ENCODE data around the gene EPHA1. TPM values are rescaled to one million over a fixed set of nuclear protein-coding genes. Genes with fewer than 3 reads are reported as not detected.

EPHA1 gene
- total and polyA plus RNA-seq, 2 of the 4 experiments (the other 2 are of a cell fraction), result 0.10 TPM; not detected in 1

- H3K56ac ChIP-seq (ENCODE audit: extremely low read depth, insufficient read depth, low read length), result no peak overlapping the region
- WGBS, 2 experiments (ENCODE audit: extremely low coverage in 2 of 2, insufficient read length in 1 of 2), result no CpG with 5 or more reads among the region's 3 CpGs
- no peak for TF ChIP-seq MAZ (IDR thresholded peaks at IDR 0.05; ENCODE audit: borderline replicate concordance, low read depth, low read length)
- no peak for TF ChIP-seq FOS (IDR thresholded peaks at IDR 0.05; ENCODE audit: low read depth, low read length)
- TF ChIP-seq MXI1 (IDR thresholded peaks at IDR 0.05; ENCODE audit: borderline replicate concordance, low read depth, low read length), result no peak
- no peak for TF ChIP-seq MAFK (IDR thresholded peaks at IDR 0.05; ENCODE audit: low read depth, low read length)
- no peak for TF ChIP-seq BHLHE40 (IDR thresholded peaks at IDR 0.05; ENCODE audit: low read depth, low read length)
- TF ChIP-seq RAD21 (IDR thresholded peaks at IDR 0.05; ENCODE audit: low read length), result no peak
- TF ChIP-seq CTCF (conservative IDR thresholded peaks at IDR 0.05; ENCODE audit: low read depth, low read length), result no peak
- TF ChIP-seq CHD1 (IDR thresholded peaks at IDR 0.05; ENCODE audit: low read depth, low read length), result no peak
- TF ChIP-seq, protein P1, sequence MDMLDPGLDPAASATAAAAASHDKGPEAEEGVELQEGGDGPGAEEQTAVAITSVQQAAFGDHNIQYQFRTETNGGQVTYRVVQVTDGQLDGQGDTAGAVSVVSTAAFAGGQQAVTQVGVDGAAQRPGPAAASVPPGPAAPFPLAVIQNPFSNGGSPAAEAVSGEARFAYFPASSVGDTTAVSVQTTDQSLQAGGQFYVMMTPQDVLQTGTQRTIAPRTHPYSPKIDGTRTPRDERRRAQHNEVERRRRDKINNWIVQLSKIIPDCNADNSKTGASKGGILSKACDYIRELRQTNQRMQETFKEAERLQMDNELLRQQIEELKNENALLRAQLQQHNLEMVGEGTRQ (IDR thresholded peaks at IDR 0.05; ENCODE audit: low read depth, low read length), result no peak
- TF ChIP-seq RFX5 (IDR thresholded peaks at IDR 0.05; ENCODE audit: low read depth, low read length), result no peak
- no peak for TF ChIP-seq POLR2A (IDR thresholded peaks at IDR 0.05; ENCODE audit: low read depth, low read length)
- TF ChIP-seq, protein P2, sequence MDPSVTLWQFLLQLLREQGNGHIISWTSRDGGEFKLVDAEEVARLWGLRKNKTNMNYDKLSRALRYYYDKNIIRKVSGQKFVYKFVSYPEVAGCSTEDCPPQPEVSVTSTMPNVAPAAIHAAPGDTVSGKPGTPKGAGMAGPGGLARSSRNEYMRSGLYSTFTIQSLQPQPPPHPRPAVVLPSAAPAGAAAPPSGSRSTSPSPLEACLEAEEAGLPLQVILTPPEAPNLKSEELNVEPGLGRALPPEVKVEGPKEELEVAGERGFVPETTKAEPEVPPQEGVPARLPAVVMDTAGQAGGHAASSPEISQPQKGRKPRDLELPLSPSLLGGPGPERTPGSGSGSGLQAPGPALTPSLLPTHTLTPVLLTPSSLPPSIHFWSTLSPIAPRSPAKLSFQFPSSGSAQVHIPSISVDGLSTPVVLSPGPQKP (IDR thresholded peaks at IDR 0.05; ENCODE audit: borderline replicate concordance, low read depth, low read length), result no peak
- TF ChIP-seq NFE2L2 (IDR thresholded peaks at IDR 0.05; ENCODE audit: low read depth, low read length), result no peak
- TF ChIP-seq RCOR1 (IDR thresholded peaks at IDR 0.05; ENCODE audit: insufficient replicate concordance, low read length), result no peak
- TF ChIP-seq CEBPB (IDR thresholded peaks at IDR 0.05; ENCODE audit: low read depth, low read length), result no peak
- no peak for TF ChIP-seq SMC3 (IDR thresholded peaks at IDR 0.05; ENCODE audit: low read depth, low read length)
- intact Hi-C loops (cut with micrococcal nuclease) (no loop called here), dilution Hi-C loops (cut with HindIII; ENCODE audit: low sequenced_read_pairs, unreplicated experiment) (no loop called here), in situ Hi-C loops (cut with MboI; ENCODE audit: low sequenced_read_pairs) (no loop called here)
- no peak overlapping the region for H3K14ac ChIP-seq (replicated peaks; ENCODE audit: low read depth, low read length)
- H3K4me3 ChIP-seq (ENCODE audit: insufficient read depth, low read depth, low read length), result no peak overlapping the region
- no peak overlapping the region for H4K91ac ChIP-seq (ENCODE audit: insufficient read depth, low read depth, low read length)
- no TSS peak for BruUV-seq (replicated peaks)
- no peaks in the 10 kb centered on the region for H3K9me3 ChIP-seq (ENCODE audit: control insufficient read depth, insufficient read depth, low read length)
- no peak overlapping the region for H4K5ac ChIP-seq (ENCODE audit: low read depth, low read length)
- no peak overlapping the region for H3K27ac ChIP-seq (ENCODE audit: insufficient read depth, low read length)
- H3K4ac ChIP-seq (ENCODE audit: low read depth, low read length), result no peak overlapping the region
- H2BK20ac ChIP-seq (ENCODE audit: low read depth, low read length), result no peak overlapping the region
- peaks cover 12% of the 10 kb centered on the region; the same call in 1 of the 2 replicates for H3K4me1 ChIP-seq (ENCODE audit: control insufficient read depth, insufficient read depth, low read length)
- no peak overlapping the region for H2AFZ ChIP-seq (replicated peaks; ENCODE audit: low read length, poor library complexity)
- peaks cover 5% of the 10 kb centered on the region for H3K27me3 ChIP-seq (ENCODE audit: control insufficient read depth, insufficient read depth, low read length)
- ATAC-seq (ENCODE audit: low read depth) (no peak), DNase-seq (no peak)
- no peak overlapping the region for H2AK9ac ChIP-seq (replicated peaks; ENCODE audit: low read depth, low read length, poor library complexity)
- no peak overlapping the region for H3K4me2 ChIP-seq (ENCODE audit: low read depth, low read length)
- no peaks in the 10 kb centered on the region for H3K9me1 ChIP-seq (ENCODE audit: insufficient read depth, low read length)
- no peak overlapping the region for H4K8ac ChIP-seq (ENCODE audit: low read depth in 2 of 2, low read length in 2 of 2)
- no peak overlapping the region for H3K18ac ChIP-seq (ENCODE audit: low read depth, low read length)
- H3K23ac ChIP-seq (ENCODE audit: low read depth, low read length), result no peak overlapping the region
- ChIA-PET CTCF (interaction anchor here (0.6 to 2.6 kb wide), 3 partner anchors 10 to 166 kb away, joined by 6 to 9 read pairs (median 8); no protein-coding TSS in a partner anchor), POLR2A (ENCODE audit: unreplicated experiment) (no interaction called here)
- no peaks in the 10 kb centered on the region for H4K20me1 ChIP-seq (ENCODE audit: insufficient read depth, low read length)
- H3K79me1 ChIP-seq (ENCODE audit: low read depth in 1 of 2, low read length in 2 of 2), result no peaks in the 10 kb centered on the region
- H2BK120ac ChIP-seq (ENCODE audit: low read depth, low read length), result no peak overlapping the region
- H3K9ac ChIP-seq (ENCODE audit: low read depth, low read length), result no peak overlapping the region
- H3K36me3 ChIP-seq (ENCODE audit: control insufficient read depth, insufficient read depth, low read length), result no peaks in the 10 kb centered on the region
- no peak overlapping the region for H2BK5ac ChIP-seq (ENCODE audit: low read depth, low read length, poor library complexity, severe bottlenecking)
- no peak overlapping the region for H2AK5ac ChIP-seq (ENCODE audit: low read depth, low read length)
- no peak overlapping the region for H2BK15ac ChIP-seq (ENCODE audit: low read depth, low read length)
Measured at GRCh38 chr7:143406002-143406357, 2.7 kb downstream of the EPHA1 start.

Measured in IMR-90 (cell line).